Caki2 (cell line): ENCODE measurements around the gene ENGASE. TPM values are rescaled to one million over a fixed set of nuclear protein-coding genes. Genes with fewer than 3 reads are reported as not detected.
"Not testable (repeated sequence)": the region's sequence is repeated elsewhere in the genome, so short reads cannot be mapped to it uniquely, and the experiment has no call there.

Experiments
- DNase-seq: peaks from one replicate; pipeline ENCODE4 v3.0.0-alpha.2; 2015; ENCODE audit warnings: low read depth
- in situ Hi-C: cut with HindIII; loops from 2 replicates; pipeline ENCODE4 v1.10.0; 2016; ENCODE audit warnings: low sequenced_read_pairs, low pct_unique_long_range_greater_than_20kb, mixed read lengths
- total RNA-seq: library from RNA; depleted of rRNA; stranded (reverse); fragments of >200 nt; shearing (Covaris generic); gene quantifications from 2 replicates; pipeline ENCODE4 v1.2.3, GENCODE V29; 2014; ENCODE audit warnings: low replicate concordance; rRNA removed

Gene ENGASE
- 12.8 and 12.9 TPM in 2 replicates for total RNA-seq

GRCh38 chr17:79074649-79075445 is at the start of gene ENGASE:
TSS of gene ENGASE (plus strand) at chr17:79074824. CDS start at chr17:79074945, 121 bp downstream.
- DNase-seq, result peak; percentile 84
- in situ Hi-C loops, result no loop called here

DNA sequence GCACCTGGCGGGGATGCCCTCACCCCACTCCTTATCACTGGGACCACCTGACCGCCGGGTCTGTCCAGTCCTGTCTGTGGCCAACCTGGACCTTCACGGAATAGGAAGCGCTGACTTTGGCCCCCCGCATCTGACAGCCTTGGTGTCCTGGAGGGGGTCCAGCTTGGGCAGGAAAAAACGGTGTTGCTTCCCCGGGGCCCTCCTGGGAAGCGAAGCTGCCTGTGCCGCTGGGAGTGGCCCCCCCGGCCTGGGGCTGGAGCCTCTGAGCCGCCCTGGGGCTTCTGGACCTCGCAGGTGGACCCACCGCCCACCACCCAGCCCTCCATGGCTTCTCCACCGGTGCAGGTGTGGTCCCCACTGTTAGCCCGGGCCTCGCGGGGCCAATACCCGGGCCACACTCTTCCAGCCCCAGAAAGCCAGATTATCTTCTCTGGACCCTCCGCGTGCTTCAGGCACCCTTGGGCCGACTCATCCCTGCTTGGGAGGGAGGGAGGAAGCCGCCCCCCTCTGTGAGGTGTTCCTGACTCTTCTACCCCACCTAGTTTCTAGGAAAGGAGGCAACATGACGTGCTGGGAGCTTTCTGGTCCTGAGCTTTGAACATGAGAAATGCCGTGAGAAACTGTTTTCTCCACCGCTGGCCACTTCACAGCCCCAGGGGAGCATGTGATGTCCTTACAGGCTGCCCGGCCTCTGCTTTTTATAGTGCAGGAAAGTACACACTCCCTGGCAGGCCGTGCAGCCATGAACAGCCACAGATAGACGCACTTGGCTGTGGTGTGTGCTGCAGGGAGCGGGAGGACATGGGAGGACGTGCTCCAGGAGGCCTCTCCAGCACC is 49.5 kb upstream of the ENGASE start:
- in situ Hi-C loops, result no loop called here
- DNase-seq, result no peak

DNA sequence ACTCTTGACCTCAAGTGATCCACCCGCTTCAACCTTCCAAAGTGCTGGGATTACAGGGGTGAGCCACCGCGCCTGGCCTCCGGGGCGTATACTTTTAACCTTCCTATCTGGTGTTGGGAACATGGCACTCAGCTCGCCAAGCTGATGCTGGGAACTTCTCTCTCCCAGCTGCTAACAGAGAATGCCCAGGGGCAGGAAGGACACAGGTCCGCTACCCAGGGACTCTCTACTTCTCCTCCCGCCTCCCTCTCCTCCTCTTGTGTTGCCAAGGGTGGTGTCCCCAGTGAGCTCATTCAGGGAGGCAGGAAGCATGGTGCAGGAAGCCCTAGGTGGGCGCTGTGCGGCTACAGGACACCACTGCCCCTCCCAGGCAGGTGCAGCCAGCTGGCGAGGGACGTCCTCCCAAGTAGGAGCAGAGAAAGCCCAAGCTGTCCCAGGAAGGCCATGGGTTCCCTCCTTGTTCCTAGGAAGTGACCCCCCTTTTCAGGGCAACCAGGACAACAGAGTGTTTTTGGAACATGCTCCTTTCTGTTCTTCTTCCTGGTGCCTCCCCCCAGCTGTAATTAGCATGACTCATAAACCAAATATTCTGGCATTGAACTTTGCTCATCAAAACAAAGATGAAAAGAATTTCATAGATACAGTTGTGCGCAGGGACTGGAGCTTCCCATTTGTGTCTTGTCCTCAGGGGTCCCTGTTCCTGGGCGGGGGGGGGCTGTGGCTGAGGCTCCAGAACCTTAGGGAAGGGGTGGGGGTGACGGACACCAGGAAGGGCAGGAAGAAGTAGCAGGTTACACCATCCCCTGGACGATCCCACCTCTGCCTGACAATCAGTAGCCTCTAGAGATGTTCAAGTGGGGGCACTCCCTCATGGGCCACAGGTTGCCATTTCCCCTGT is 48.0 kb upstream of the ENGASE start:
- in situ Hi-C loops, result no loop called here
- DNase-seq, result peak; percentile 90

DNA sequence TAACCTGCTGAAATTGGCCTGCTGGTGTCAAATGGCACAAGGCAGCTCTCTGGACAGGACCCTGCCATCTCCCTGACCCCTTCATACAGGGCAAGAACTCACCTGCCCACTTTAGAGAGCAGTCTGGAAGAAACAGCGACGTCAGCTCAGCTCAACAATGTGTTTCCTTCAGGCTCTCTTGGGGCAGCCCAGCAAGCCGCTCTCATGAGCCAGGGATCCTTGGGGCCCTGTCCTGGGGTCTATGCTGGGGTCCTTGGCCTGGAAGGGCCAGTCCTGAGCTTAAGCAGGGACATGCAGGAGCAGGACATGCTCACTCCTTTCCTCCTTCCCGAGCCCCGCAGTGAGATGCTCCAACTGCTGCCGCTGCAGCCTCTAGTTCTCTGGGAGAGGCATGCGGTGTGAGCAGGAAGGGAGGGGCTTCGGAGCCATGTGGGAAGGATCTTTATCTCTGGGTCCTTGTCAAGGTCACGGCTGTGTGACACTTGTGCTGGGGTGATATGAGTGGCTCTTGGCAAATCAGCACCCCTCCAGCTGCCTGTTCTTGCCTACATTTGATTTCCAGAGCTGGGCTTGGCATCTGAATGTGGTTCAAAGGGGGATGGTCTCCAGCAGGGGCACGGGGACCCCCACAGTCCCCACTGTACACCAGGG is 47.2 kb upstream of the ENGASE start:
- DNase-seq, result peak; percentile 49

DNA sequence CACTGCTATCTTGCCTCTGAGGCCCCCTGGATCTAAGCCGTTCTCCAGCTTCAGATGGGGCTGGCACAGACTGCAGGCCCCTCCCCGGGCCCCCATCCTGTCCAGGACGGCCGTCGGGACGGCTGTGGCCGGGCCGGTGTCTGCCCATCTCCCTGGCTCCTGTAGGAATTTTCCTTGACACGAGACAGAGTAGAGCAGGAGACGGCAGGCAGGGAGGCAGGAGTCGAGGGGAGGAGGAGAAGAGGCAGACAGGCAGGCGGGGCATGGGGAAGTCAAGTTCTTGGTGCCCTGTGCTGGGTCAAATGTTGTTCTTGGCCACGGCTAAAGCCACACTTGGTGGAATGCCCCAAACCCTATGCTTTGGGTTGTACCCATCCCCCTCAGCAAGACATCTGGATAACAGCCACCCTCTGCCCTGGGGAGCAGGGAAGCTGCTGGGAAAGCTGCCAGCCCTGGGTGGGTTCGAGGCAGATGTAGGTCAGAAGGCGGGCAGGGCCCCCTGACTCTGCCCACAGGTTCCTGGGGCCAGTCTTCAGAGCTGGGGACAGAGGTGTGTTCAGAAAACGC is 46.6 kb upstream of the ENGASE start:
- DNase-seq, result peak; percentile 84
- in situ Hi-C loops, result no loop called here

More for the DNA sequence above, 47.2 kb upstream of the ENGASE start:
- in situ Hi-C loops, result no loop called here

GRCh38 chr17:79028496-79029326 is 45.9 kb upstream of the ENGASE start:
- in situ Hi-C loops, result no loop called here
- peak; percentile 60 for DNase-seq

- DNase-seq, result no peak
- in situ Hi-C loops, result no loop called here
Observed at GRCh38 chr17:79029327-79030009, 45.2 kb upstream of the ENGASE start.

- DNase-seq, in situ Hi-C loops: not testable (repeated sequence)
Observed at GRCh38 chr17:79030636-79031035, 44.0 kb upstream of the ENGASE start.

DNA sequence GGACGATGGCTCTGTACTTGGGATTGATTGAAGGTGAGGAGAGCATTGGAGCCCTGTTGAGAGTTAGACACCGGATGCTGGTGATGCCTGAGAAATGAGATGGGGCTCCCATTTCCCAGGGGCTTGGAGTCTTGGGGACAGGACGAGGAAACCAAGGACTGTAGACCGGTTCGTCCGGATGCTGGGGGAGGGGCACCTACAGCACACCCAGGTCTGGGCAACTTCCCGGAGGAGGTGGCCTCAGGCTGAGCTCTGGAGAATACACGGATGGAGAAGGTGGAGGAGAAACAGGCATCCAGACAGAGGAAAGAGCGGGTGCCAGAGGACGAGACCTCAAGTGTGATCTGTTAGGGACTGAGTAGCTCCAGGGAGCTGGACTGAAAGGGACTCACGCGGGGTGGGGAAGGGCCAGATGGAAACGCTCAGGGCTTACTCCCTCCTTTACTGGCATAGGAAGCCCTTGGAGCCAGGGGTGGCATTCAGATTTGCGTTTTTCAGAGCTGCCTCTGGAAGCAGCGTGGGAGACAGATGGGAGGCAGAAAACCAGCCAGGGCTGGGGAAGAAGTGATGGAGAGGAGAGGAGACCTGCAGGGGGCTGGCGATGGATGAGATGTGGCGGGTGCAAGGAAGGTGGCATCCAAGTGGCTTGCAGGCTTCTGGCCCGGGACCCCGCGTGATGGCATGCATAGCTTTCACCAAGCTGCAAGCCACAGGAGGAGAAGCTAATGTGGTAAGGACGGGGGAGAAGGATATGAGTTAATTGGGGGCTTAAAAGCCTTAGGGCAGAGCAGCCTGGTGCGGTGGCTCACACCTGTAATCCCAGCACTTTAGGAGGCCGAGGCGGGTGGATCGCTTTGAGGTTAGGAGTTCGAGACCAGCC is 42.4 kb upstream of the ENGASE start:
- in situ Hi-C loops, result no loop called here
- DNase-seq, result no peak

DNA sequence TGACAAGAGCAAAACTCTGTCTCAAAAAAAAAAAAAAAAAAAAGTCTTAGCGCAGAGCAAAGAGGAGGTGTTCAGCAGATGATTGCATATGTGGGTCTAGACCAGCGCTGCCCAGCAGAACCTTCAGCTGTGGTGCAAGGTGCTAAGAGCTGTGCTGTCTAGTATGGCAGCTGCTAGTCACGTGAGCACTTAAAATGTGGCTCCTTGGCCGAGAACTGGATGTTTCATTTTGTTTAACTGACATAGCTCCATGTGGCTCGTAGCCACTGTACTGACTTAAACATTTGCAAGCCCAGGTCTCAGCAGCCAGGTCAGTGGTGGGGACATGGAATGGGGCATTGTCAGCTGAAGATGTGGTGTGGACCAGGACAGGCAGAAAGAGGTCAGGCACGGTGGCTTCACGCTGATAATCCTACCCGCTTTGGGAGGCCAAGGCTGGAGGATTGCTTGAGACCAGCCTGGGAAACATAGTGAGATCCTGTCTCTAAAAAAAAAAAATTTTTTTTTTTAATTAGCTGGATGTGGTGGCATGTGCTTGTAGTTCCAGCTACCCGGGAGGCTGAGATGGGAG is 41.5 kb upstream of the ENGASE start:
- in situ Hi-C loops, result no loop called here
- no peak for DNase-seq

- no peak for DNase-seq
- in situ Hi-C loops, result no loop called here
Observed at GRCh38 chr17:79033741-79034501, 40.7 kb upstream of the ENGASE start.

- in situ Hi-C loops, result no loop called here
Observed at GRCh38 chr17:79034931-79035485, 39.6 kb upstream of the ENGASE start.

DNA sequence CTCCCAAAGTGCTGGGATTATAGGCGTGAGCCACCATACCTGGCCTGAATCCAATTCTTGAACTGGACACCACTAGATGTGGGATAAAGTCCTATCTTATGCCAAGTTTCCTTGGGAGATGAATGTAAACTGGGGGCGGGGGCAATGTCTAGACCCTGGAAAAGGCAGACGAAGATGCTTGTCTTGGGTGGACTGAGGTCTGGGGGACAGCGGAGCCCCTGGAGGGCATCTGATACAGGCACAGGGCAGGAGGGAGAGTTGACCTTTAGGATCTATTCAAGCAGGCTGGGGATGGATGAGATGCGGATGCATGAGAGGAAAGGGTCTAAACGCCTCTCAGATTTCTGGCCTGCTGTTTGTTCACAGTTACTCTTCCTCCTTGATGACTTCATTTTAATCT is 38.9 kb upstream of the ENGASE start:
- no peak for DNase-seq
- in situ Hi-C loops, result no loop called here

More at GRCh38 chr17:79034931-79035485, 39.6 kb upstream of the ENGASE start:
- DNase-seq, result no peak

DNA sequence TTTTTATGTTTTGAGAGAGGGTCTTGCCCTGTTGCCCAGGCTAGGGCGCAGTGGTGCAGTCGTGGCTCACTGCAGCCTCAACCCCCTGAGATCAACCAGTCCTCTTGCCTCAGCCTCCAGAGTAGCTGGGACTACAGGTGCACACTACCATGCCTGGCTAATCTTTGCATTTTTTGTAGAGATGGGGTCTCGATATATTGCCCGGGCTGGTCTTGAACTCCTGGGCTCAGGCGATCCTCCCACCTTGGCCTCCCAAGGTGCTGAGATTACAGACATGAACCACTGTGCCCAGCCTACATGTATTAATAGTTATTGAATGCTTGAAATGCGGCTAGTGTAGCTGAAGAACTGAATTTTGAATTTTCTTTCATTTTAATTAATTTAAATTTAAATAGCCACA is 38.4 kb upstream of the ENGASE start:
- in situ Hi-C loops, result no loop called here
- DNase-seq, result no peak
